GM19463 (cell line): Measurements from ENCODE around the gene POMT2.

Experiments
- ATAC-seq: cut with Tn5 transposase; IDR thresholded peaks from one replicate; pipeline ENCODE4 v1.9.1; 2021; ENCODE audit warnings: mild to moderate bottlenecking, moderate library complexity; ENCODE audit not compliant: unreplicated experiment

Gene POMT2

DNA sequence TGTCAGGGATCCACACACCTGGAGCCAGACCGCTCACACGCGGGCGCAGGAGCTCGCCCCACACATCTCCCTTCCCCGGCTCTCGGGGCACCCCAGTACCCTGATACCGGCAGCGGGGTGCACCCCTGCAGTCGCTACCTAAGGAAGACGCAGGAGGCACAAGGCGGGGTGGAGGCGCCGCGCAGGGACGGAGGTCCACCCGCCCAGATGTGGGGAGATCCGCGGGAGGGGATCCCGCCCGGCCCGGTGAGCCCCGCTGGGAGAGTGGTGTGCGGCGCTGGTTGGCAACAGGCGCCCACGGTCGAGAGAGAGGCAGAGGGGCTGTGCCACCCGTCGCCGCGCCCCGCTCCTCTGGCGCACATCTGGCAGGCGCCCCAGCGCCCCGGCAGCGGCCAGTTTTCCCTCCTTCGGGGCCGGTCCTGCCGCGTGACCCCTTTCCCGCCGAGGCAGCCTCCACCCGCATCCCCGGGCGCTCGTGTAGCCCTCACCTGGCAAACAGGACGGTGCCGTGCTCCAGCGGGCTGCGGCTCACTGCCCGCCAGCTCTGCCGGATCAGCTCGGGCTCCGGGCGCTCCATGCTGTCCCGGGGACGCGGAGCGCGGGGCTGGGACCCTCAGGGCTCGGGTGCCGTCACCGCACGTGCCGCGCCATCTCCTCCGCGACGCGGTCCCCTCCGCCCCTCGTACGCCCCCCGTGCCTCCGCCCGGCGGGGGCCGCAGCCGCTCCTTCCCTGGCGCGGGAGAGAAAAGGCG lies 50.1 kb downstream of the POMT2 start:
- no peak for ATAC-seq

DNA sequence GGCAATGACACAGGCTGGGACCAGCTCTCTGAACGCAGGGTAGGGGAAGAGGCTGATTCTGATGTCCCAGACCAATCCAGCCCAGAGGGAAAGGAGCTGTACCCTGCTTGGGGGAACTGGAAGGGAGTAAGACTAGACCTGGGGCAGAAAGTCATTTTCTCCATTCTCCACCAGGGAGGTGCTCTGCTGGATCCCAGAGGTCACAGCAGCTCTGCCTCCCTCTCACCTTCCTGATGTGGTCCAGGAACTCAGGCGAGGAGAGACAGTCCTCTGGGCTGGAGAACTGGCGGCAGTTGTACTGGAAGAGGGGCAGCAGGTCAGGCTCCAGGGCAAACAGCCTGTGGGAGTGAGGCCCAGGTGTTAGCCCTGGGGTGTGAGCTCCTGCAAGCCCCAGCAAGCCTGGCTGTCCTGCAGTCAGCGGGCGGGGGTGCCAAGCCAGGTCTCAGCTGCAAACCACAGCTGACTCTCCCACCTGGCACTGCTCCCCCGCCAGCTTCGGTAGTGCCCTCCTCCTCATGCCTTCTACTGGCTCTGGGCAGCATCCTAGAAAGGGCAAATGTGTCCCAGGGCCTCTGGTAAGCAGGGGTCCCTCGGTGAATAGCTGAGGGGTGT lies 51.6 kb downstream of the POMT2 start:
- ATAC-seq: no peak

DNA sequence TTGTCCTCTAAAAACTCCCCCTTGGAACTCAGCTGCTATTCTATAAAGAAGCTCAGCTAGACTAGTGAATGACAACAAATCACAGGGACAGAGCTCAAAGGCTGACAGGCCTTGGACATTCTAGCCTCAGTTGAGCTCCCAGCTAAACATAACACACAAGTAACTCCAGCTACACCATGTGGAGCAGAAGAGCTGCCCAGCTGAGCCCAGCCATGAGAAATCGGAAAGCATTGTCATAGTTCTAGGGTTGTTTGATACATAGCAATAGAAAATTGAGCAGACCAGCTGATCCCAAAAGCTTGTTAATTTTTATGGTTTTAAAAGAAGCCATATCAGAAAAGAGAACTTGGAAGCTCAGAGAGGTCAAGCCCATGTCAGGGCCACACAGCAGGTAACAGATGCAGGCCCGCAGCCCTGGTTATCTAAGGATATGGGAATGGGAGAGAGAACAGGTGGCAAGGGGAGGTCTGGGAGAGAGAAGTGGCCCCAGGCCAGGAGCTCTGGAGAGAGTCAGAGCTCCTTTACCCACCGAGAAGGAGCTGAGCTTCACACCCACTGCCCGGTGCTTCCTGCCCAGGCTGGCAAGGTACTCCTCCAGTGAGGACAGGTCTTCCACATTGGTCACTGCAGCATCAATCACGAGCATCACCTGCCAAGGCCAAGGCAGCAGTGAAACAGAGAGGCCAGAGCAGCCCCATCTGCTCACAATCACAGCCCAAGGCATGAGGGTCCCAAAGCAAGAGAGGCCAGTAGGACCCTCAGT lies 52.6 kb downstream of the POMT2 start:
- ATAC-seq: no peak

GRCh38 chr14:77266336-77266735 lies 54.3 kb downstream of the POMT2 start:
- ATAC-seq: no peak

DNA sequence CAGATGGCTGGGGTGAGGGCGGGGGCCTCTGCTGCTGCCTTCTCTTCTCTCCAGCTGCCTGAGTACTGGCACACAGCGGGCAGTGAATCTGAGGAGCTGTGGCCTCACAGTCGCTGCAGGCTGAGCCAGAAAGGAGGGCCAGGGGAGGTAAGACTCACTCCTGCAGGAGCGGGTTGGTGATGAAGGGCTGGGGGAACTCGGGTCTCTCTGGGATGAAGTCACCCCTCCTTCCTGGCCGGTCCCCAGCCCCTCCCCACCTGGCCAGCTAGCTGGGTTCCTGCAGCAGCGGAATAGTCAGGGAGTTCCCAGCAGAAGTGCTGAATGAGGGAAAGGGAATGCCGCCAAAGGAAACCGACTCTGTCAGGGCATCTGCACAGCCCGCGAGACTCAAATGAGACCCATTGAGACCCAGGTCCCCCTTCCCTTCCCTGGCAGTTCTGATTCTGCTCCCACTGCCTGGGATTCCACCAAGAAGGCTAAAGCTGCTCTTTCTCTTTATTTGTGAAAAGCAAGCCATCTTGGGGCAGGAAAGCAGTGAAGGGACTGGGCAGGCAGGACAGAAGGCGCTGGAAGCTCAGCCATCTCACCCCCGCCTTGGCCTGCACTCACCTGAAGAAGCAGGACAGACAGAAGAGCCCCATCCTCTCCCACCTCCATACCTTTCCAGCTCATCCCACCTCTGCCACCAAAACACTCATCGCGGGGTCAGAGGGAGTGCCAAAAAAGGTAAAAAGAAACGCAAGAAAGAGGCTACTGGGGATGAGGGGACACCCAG lies 54.9 kb downstream of the POMT2 start:
- ATAC-seq: no peak

- ATAC-seq: no peak
These were observed 55.5 kb downstream of the POMT2 start for GRCh38 chr14:77265187-77265515.

DNA sequence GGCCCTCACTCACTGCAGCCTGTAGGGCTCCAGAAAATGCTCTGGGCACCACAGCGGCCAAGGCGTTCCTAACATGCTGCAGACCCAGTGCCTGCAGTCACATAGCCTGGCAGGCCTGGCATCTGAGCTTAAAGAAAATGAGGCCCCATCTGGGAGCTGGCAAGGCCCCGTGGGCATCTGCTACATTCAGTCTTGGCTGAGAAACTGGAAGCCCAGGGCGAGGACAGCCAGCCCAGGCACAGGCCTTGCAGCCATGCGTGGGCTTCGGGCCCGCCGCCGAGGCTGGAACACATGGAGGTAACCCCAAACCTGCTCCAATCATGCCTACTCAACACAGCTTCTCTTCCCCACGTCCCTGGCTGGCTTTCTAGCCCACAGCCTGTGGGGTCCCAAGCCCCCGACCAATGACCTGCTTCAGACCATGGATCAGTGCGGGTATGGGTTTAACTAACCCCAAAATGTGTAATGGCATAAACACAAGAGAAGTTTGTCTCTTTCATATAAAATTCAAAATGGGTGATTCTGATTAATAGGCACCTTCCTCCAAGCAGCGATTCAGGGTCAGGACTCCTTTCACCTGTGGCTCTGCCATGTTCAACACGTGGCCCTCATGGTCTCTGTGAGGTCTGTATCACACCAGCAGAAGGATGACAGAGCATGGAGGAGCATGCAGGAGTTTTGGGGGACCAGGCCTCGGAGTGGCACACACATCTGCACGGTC lies 56.1 kb downstream of the POMT2 start:
- no peak for ATAC-seq

GRCh38 chr14:77260631-77261030 lies 60.1 kb downstream of the POMT2 start:
- no peak for ATAC-seq

DNA sequence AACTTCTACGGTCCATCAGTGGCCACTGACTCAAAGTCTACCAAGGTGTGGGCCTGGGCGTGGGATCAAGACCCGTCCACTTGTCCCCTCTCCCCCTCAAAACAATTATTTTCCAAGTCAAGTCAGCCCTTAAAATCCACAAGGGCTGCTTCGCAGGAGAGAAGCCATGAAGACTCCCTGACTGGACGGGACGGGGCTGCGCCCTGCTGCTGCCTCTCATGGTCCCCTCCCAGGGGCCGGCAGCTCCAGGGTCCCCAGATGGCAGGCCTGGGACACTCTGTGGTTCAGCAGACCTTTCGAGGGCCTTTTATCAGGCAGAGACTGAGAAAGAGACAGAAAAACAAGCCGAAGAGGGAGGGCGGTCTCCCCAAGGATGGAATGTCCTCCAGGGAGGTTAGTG lies 60.5 kb downstream of the POMT2 start:
- no peak for ATAC-seq

GRCh38 chr14:77259025-77259715 lies 61.5 kb downstream of the POMT2 start:
- ATAC-seq: no peak

- ATAC-seq: no peak
These were observed 62.1 kb downstream of the POMT2 start for GRCh38 chr14:77258566-77258965.

- ATAC-seq: no peak
These were observed 63.0 kb downstream of the POMT2 start for GRCh38 chr14:77257700-77258099.

GRCh38 chr14:77256694-77257093 lies 64.0 kb downstream of the POMT2 start:
- ATAC-seq: no peak

GRCh38 chr14:77253333-77254190 lies 67.1 kb downstream of the POMT2 start:
- no peak for ATAC-seq

DNA sequence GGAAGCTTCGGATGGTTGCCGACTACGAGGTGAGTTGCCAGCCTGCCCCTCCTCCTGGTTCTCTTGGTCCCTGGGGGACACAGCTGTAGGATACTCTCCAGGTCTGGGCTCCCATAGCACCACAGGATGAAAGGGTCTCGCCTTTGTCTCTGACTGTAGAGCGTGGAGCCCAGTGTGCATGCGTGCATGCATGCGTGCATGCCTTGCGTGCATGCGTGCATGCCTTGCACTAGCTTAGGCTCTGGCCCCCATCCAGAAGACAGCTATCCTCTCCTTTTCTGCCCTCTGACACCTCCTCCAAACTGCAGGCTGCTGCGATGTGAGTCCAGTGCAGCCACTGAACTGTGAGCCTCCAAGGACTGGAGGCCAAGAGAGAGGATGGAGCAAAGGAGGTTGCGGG lies 68.8 kb downstream of the POMT2 start:
- no peak for ATAC-seq

DNA sequence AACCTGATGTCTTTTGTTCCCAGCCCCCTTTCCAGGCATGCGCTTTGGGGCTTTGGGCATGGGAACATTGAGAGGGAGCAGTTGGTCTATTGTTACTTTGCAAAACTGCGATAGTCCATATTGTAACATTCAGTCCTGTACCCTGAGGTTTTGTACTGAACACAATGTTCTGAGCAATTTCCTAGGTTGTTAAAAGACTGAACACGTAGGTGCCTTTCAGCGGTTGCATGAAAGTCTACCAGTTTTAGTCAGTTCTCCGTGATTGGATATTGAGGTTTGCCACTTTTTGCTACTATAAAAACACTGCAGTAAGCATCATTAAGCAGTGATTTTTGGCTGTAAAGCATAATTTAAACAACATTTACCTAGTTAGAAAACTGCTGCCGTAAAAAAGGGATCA lies 69.8 kb downstream of the POMT2 start:
- ATAC-seq: no peak

DNA sequence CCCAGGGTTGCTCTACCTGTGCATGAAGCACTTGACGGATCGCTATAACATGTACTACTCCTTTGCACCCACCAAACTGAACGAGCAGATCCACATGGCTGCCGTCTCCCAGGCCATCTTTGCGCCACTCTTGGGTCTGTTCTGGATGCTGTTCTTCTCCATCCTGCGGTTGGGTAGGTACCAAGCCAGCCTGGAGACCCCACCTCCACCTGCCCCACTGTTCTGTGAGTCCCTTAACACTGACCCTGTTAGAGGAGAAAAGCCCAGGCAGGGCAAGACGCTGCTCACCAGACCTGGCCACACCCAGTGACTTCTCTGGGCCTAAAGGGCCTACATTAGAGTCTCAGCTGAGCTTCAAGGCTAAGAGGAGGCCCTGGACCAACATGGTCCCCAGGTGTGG lies 71.4 kb downstream of the POMT2 start:
- ATAC-seq: no peak

DNA sequence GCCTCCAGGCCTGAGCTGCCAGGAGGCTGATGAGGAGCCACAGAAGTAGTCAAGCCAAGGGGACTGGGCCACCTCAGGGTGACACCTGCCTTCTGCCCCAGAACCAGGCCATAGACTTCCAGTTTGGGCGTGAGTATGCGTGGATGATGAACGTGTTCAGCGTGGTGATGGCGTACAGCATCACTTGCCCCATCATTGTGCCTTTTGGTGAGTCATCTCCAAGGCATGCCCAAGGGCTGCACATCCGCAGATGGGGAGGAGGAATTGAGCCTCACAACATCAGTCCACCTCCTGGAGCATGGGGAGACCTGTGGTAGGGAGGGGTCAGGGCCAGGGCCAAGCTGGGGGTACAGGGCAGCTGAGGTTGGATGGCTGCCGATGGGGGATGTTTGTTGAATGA lies 72.0 kb downstream of the POMT2 start:
- ATAC-seq: no peak

DNA sequence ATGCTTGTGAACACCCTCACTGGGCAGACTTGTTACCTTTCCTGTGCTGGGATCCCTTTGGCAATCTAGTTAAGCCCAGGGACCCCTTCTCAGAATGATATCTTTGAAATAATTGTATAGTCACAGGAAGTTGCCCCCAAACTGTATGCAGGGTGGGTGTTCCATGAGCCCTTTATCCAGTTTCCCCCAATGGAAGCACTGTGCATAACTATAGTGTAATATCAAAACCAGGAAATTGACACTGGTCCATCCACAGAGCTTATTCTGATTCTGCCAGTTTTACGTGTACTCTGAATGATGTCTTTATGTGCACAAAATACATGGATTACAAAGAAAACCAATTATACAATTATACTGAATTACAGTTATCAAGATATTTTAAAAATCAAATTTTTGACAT lies 73.9 kb downstream of the POMT2 start:
- no peak for ATAC-seq
